CMK (cell line): Measurements from ENCODE around the gene ARHGAP44.

Experiments
- DNase-seq: peaks from one replicate; pipeline ENCODE4 v3.0.0-alpha.2; 2010; ENCODE audit warnings: low read depth

The ARHGAP44 gene

DNA sequence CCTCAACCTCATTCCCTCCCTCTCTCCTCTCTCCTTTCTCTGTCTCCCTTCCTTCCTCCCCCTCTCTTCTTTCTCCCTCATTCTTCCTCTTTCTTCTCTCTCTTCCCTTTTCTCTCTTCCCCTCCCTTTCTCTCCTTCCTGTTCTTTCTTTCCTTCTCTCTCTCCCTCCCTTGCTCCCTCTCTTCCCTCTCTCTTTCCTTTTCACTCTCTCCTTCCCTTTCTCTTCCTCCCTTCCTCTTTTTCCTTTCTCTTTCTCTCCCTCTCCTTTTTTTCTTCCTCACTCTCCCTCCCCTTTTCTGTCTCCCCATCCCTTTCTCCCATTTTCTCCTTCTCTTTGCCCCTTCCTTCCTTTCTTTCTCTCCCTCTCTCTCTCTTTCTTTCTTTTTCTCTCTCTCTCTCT lies 236.4 kb downstream of the ARHGAP44 start:
- DNase-seq: no peak

DNA sequence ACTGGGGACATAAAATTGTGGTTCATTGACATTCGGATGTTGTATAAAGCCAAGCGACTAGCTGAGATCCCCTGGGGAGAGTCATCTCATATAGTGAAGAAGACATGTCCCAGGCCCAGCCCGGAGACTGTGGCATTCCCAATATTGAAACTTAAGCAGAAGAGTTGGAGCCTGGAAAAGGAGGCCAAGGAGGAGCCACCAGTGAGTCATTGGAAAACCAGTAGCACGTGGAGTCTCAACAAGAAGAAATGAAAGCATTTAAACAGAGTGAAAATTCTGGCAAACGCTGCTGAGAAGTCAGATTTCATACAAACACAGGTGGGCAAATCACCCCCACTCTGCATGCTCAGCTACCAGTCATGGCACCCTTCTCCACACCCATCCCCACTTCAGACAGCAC lies 237.9 kb downstream of the ARHGAP44 start:
- DNase-seq: no peak

DNA sequence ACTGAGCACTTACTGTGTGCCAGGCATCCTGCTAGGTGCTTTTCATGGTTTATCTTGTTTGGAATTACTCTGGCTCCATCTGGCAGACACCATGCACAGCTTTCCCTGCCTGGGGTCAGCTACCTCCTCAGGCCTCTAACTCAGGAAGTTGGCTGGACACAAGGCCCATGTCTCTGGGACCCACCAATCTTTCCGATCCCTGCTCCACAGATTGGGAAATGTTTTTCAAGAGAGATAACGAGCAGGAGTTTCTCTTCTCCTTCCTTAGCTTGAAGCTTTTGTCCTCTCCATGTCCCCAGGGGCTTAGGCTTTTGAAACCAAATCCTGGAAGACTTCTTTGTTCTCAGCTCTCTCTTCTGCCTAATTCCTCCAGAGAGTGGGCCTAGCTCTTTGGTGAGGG lies 240.0 kb downstream of the ARHGAP44 start:
- DNase-seq: no peak

DNA sequence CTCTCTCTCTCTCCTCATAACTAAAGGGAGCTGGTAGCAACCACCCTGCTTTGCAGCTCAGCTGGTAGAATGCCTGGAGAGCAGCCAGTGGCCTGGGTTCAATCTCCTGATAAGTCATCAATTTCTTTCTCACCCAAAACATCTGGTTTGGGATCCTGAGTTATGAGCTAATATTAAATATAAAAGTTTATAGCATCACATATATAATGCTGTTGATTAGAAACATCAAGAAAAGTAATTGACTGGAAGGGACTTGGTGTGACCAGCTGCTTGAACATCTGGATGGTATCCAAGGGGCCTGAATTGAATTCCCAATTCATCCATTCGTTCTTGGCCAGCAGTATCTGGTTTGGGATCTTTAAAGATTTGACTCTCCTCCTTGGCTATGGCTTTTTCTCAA lies 240.8 kb downstream of the ARHGAP44 start:
- no peak for DNase-seq

DNA sequence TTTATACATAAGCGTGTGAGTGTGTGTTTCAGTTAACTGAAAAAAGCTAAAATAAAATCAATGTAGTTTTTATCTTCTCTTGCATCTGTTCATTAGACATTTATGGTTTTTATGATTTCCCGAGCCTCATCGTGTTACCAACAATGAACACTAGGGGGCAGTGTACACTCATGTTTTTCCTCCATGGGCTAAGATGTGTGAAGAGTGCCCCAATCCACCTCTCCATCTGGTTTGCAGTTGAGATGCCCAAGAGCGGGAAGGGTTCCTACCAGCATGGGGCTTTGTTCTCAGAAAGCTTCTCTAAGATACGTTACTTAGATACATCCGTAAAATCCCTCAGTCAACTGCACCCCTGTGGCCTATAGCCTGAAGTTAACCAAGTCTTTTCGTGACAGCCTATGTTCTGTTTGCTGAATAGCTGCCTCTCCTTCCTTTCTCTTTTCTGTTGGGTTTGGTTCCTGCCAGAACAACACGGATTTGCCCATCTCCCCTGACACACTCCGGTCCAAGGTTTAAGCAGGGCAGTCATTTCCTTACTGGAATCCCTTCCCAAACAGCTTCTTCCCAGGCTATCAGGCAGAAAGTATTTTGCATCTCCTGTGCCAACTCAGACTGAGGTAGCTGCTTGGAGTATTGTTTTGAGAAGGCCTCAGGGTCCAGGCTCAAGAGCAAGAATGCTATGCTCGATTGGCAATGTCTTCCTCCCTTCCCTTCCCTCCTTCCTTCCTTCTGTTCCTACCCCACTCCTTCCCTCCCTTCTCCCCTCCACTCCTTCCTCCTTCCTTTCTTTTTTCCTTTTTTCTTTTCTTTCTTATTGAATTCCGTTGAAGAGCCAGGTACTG lies 241.4 kb downstream of the ARHGAP44 start:
- peak; percentile 48 for DNase-seq

DNA sequence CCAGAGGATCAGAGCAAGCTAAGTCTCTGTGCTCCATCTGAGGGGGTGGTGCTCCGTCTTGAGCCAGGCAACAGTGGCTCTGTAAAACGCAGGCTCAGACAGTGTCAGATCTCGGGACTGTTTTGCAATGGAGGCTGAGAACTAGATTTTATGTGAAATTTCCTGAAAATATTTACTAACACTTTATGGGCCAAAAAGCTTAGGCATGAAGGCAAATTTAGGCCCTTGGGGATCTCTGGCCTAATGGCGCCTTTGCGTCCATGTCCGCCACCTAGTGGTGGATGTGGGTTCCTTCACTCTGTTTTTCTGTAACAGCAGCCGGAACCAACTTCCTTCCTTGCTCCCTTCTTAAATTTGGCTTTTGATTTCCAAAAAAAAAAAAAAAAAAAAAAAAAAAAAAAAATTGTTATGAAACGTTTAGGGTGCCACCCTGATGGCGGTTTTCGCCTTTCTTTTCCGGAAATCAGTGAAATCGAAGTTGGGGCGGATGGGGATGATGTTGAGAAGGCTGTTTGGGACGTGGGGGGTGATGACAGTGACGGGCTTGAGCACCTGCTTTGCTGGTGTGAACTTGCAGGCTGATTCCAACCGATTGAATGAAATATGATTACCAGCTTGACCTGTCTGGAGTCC lies 242.5 kb downstream of the ARHGAP44 start:
- DNase-seq: peak; percentile 38

DNA sequence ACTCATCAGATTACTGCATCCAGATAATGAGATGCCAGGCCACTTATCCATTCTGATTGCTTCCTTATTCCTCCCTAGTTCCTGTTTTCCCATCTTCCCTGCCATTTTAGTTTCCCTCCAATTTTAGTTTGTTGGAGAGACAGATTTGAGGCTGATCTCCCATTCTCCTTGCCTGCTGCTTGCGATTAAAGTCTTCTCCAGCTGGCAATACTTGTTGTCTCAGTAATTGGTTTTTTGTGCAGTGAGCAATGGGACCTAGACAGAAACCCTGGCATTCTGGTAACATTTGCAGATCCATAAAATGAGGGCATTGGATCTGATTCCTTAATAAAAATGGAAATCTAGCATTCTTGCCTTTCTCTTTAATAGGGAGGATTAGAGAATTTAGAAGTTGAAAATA lies 246.1 kb downstream of the ARHGAP44 start:
- no peak for DNase-seq

DNA sequence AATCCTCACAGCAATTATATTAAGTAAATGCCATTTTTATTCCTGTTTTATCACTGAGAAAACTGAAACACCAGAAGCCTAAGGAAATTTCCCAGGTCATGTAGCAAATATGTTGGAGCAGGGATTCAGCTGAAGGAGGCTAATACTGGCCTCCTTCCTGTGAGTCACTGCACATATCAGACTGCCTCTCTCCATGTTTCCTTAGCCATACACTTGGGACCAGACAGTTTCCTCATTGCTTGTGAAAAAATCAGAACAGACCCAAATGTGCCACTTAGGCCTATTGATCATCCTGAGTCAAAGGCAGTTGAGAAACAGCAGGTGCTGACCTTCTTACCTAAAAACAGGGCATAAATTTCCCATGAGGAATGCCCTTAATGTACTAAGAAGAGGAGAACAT lies 247.5 kb downstream of the ARHGAP44 start:
- no peak for DNase-seq

DNA sequence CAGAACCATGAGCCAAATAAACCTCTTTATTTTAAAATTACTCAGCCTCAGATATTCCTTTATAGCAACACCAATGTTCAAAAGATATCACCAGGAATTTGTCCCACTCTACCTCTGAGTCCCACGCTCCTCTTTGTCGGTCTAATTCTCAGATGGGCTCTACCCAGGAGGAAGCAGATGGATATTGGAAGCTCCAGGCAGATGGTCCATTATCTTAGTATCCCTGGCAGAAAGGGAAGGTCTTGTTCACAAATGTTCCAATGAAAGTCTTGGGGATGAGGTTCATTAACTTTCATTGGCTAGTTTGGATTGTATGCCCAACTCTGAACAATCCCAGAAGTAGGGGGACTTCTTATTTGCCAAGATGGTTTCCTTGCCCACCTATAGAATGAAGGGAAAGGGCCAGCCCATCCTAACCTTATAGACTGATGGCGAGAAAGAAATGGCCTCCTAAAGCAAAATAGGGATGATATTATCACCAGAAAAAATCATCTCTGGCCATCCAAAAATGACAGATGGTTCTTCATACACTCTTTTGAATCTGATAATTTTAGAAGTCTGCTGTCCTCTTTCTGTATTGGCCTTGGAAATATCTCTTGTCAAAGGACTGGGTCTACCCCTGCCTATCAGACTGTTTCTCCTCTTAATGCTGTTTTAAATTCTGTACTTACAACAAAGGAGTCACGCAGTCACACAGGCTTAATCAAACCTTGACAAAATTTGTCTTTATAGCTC lies 249.8 kb downstream of the ARHGAP44 start:
- no peak for DNase-seq
